ENCODE results near the gene PIK3CG. TPM values are rescaled to one million over a fixed set of nuclear protein-coding genes. Genes with fewer than 3 reads are reported as not detected.
A peak's percentile ranks its signal among the peaks of the same experiment; 100 is the strongest.
"Not testable (repeated sequence)": the region's sequence is repeated elsewhere in the genome, so short reads cannot be mapped to it uniquely, and the experiment has no call there.

Gene PIK3CG
- total RNA-seq, 1 experiment from 2014 or later: 0.86 TPM

- no peak for DNase-seq (ENCODE audit: low read depth)
These were observed 73.7 kb downstream of the PIK3CG start for GRCh38 chr7:106938803-106939202.

- no peak for DNase-seq (ENCODE audit: low read depth)
These were observed 79.1 kb downstream of the PIK3CG start for GRCh38 chr7:106944035-106944665.

DNA sequence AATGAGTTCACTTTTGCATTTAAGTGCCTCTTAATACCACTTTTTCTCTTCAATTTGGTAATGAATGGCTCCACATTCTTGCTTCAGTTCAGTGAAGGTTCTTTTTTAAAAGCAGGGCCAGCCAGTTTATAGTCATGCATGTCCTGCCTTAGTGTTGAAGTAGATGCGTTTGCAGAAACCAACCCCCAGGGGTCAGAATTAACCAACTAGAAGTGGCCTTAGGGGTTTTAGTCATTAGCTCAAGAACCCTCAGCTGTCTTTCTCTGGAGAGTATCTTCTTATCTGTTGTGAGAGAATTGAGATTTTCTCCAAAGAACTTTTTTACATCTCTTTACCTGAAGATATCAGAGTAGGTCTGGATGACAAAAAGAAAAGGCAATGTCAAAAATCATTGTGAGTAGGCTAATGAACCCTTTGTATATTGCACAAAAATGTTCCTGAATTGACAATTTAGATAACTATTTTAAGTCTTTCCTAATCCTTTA is 82.2 kb downstream of the PIK3CG start:
- DNase-seq (ENCODE audit: low read depth): peak; percentile 66

- no peak for DNase-seq (ENCODE audit: low read depth)
These were observed 87.0 kb downstream of the PIK3CG start for GRCh38 chr7:106952001-106952657.

DNA sequence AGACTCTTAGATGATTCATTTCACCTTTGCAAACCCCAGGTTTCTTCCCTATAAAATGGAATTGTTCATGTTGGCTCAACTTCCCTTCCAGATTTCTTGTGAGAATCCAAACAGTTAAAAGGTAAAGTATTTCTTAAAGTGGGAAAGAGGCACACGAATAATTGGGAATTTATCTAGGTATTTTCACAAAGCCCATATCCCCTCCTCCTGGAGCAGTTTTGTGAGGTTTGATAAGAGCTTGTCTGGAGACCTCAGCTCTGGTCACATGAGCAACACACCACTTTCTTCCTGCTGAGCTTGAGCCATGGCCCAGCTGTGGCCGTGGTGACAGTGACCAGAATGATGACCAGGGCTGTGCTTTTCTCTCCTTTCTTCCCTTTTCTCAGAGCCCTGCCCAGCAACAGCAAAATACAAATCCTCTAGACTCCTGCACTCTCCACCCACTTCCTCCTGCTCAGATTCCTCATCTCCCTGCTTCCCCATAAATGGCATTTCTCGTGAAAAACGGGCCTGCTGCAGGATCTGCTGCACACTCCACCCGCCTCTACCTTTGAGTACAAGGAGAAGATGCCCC is 87.7 kb downstream of the PIK3CG start:
- no peak for DNase-seq (ENCODE audit: low read depth)

DNA sequence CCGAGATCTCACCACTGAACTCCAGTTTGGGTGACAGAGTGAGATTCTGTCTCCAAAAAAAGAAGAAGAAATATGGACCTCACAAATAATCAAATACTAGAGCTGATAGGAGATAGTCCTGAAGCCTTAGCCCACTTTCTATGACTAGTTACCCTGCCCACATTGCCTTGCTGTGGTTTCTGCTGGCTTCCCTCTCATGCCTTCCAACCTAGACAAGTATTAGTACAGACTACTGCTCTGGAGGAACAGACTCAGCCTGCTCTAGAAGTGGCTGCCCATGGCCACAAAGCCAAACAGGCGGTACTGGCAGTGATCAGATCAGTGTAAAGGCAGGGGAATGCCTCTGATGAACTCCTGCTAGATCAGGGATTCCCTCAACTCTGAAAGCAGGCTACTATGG is 89.8 kb downstream of the PIK3CG start:
- no peak for DNase-seq (ENCODE audit: low read depth)

DNA sequence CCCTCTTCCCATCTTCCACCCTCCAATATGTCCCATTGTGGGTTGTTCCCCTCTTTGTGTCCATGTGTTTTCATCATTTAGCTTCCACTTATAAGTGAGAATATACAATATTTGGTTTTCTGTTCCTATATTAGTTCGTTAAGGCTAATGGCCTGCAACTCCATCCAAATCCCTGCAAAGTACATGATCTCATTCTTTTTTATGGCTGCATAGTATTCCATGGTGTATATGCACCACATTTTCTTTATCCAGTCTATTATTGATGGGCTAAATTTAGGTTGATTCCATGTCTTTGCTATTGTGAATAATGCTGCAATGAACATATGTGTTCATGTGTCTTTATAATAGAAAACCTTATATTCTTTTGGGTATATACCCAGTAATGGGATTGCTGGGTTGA is 90.8 kb downstream of the PIK3CG start:
- DNase-seq (ENCODE audit: low read depth): not testable (repeated sequence)

Other genes with a start within 250 kb of the PIK3CG start
- 29.7 and 40.7 TPM in 2 replicates for gene CCDC71L, start 204.1 kb upstream of the PIK3CG start, total RNA-seq (2014; rRNA removed; shearing (Covaris generic))
- gene PRKAR2B, start 179.4 kb downstream of the PIK3CG start, total RNA-seq (2014; rRNA removed; shearing (Covaris generic)): 7.7 and 12.3 TPM in 2 replicates

Data from Daoy (cell line).